HFFc6 (cell line): ENCODE measurements around the gene TTLL13. TPM values are rescaled to one million over a fixed set of nuclear protein-coding genes. Genes with fewer than 3 reads are reported as not detected.

Source experiments
- DNase-seq: peaks from one replicate; pipeline ENCODE4 v3.0.0-alpha.2; 2018
- H3K27ac Mint-ChIP-seq: 2 replicates; pipeline ENCODE4 v1.8.0; 2020; ENCODE audit warnings: mild to moderate bottlenecking, mixed read lengths
- H3K27me3 Mint-ChIP-seq: 2 replicates; pipeline ENCODE4 v1.8.0; 2021; ENCODE audit warnings: mild to moderate bottlenecking, moderate library complexity, mixed read lengths; ENCODE audit not compliant: insufficient read depth
- H3K36me3 Mint-ChIP-seq: 2 replicates; pipeline ENCODE4 v1.8.0; 2021; ENCODE audit warnings: low read depth, mixed read lengths
- H3K4me1 Mint-ChIP-seq: 2 replicates; pipeline ENCODE4 v1.8.0; 2020; ENCODE audit warnings: low read depth, mixed read lengths
- H3K4me3 Mint-ChIP-seq: 2 replicates; pipeline ENCODE4 v1.8.0; 2020; ENCODE audit warnings: mild to moderate bottlenecking, moderate library complexity, mixed read lengths
- H3K9me3 Mint-ChIP-seq: 2 replicates; pipeline ENCODE4 v1.8.0; 2020; ENCODE audit warnings: mild to moderate bottlenecking, mixed read lengths
- CTCF ChIP-seq: fragments of 200-600 bp; sonication (generic); IDR thresholded peaks from 2 replicates; pipeline ENCODE4 v1.5.0; 2021; ENCODE audit warnings: antibody characterized with exemption, mild to moderate bottlenecking
- long read RNA-seq: library from polyadenylated mRNA; unstranded; transcript quantifications from one replicate; pipeline ENCODE4 v2.0.0, GENCODE V29; 2019
- total RNA-seq, 6 experiments: library from RNA; stranded (reverse); fragmentation: NEBNext Ultra II Directional; extraction: Animal tissue kit (Norgen Biotek cat#: 25700); gene quantifications; 2 replicates in 1 of 6; 3 replicates in 5 of 6; pipeline ENCODE4 v1.2.3, GENCODE V29; 2021

TTLL13 gene
- under 1 TPM in 2 of 6 experiments, not detected in 4; 0.07 to 0.14 TPM for total RNA-seq
- long read RNA-seq, result 0 reads

- H3K27me3 Mint-ChIP-seq, result peaks cover 4% of the 10 kb centered on the region; the same call in 1 of the 2 replicates
- peak; percentile 75 for DNase-seq
- no peak for TF ChIP-seq CTCF
- peak within 1 kb of the TSS; percentile 73 for H3K27ac Mint-ChIP-seq
- peak within 1 kb of the TSS; percentile 89 for H3K4me3 Mint-ChIP-seq
- H3K4me1 Mint-ChIP-seq, result peaks cover 15% of the 10 kb centered on the region
- H3K9me3 Mint-ChIP-seq, result no peaks in the 10 kb centered on the region
- H3K36me3 Mint-ChIP-seq, result no peaks in the 10 kb centered on the region
Measured at GRCh38 chr15:90249203-90249863, at the start of gene TTLL13. Gene TTLL13 (plus strand): TSS chr15:90249556. CDS start chr15:90250631, 1,075 bp downstream.

- H3K4me3 Mint-ChIP-seq, result peak overlapping the region; percentile 86
- peaks cover 4% of the 10 kb centered on the region for H3K27me3 Mint-ChIP-seq
- H3K36me3 Mint-ChIP-seq, result no peaks in the 10 kb centered on the region
- H3K9me3 Mint-ChIP-seq, result no peaks in the 10 kb centered on the region
- peak overlapping the region; percentile 65 for H3K27ac Mint-ChIP-seq
- no peak for DNase-seq
- peaks cover 16% of the 10 kb centered on the region for H3K4me1 Mint-ChIP-seq
- no peak for TF ChIP-seq CTCF
Measured at GRCh38 chr15:90200534-90201129, 48.7 kb upstream of the TTLL13 start.

- peaks cover 4% of the 10 kb centered on the region for H3K27me3 Mint-ChIP-seq
- H3K9me3 Mint-ChIP-seq, result no peaks in the 10 kb centered on the region
- peak within 1 kb of the TSS; percentile 86 for H3K4me3 Mint-ChIP-seq
- no peaks in the 10 kb centered on the region; the same call in 1 of the 2 replicates for H3K36me3 Mint-ChIP-seq
- TF ChIP-seq CTCF, result no peak
- DNase-seq, result no peak
- H3K4me1 Mint-ChIP-seq, result peaks cover 16% of the 10 kb centered on the region
- H3K27ac Mint-ChIP-seq, result peak within 1 kb of the TSS; percentile 65
Measured at GRCh38 chr15:90201130-90201943, 48.0 kb upstream of the TTLL13 start, which contains the start of gene SEMA4B. Gene SEMA4B (plus strand): TSS chr15:90201330. CDS start chr15:90201579, 249 bp downstream.

GRCh38 chr15:90201944-90202375 lies 47.4 kb upstream of the TTLL13 start:
- H3K27ac Mint-ChIP-seq, result no peak overlapping the region
- peaks cover 4% of the 10 kb centered on the region for H3K27me3 Mint-ChIP-seq
- H3K4me3 Mint-ChIP-seq, result peak overlapping the region; percentile 86
- no peak for DNase-seq
- no peaks in the 10 kb centered on the region; the same call in 1 of the 2 replicates for H3K36me3 Mint-ChIP-seq
- no peak for TF ChIP-seq CTCF
- no peaks in the 10 kb centered on the region for H3K9me3 Mint-ChIP-seq
- peaks cover 16% of the 10 kb centered on the region for H3K4me1 Mint-ChIP-seq

GRCh38 chr15:90202929-90203328 lies 46.4 kb upstream of the TTLL13 start:
- no peak for TF ChIP-seq CTCF
- H3K27ac Mint-ChIP-seq, result no peak overlapping the region
- peaks cover 16% of the 10 kb centered on the region for H3K4me1 Mint-ChIP-seq

More at GRCh38 chr15:90202929-90203328, 46.4 kb upstream of the TTLL13 start:
- Mint-ChIP-seq H3K27me3 (peaks cover 4% of the 10 kb centered on the region), H3K36me3 (no peaks in the 10 kb centered on the region; the same call in 1 of the 2 replicates), H3K9me3 (no peaks in the 10 kb centered on the region), H3K4me3 (peak overlapping the region; percentile 86; the same call in 1 of the 2 replicates)
- DNase-seq, result no peak
